Measurements from ENCODE around the gene ANXA2.
A peak's percentile ranks its signal among the peaks of the same experiment; 100 is the strongest.
"Not testable (repeated sequence)": the region's sequence is repeated elsewhere in the genome, so short reads cannot be mapped to it uniquely, and the experiment has no call there.

Gene ANXA2

GRCh38 chr15:60397772-60398445 lies at the start of gene ANXA2:
Gene ANXA2, minus strand, starts transcription at chr15:60397986. Its CDS starts 11,911 bp downstream, at chr15:60386075.
- DNase-seq: peak; percentile 36

- no peak for DNase-seq
These were observed 46.6 kb upstream of the ANXA2 start for GRCh38 chr15:60444289-60444912.

GRCh38 chr15:60442763-60443162 lies 45.0 kb upstream of the ANXA2 start:
- no peak for DNase-seq

- DNase-seq: no peak
These were observed 44.4 kb upstream of the ANXA2 start for GRCh38 chr15:60442031-60442650.

- DNase-seq: no peak
These were observed 43.5 kb upstream of the ANXA2 start for GRCh38 chr15:60441331-60441730.

GRCh38 chr15:60438646-60439045 lies 40.9 kb upstream of the ANXA2 start:
- no peak for DNase-seq

- DNase-seq: no peak
These were observed 31.1 kb upstream of the ANXA2 start for GRCh38 chr15:60428935-60429334.

- DNase-seq: no peak
These were observed 29.2 kb upstream of the ANXA2 start for GRCh38 chr15:60426870-60427508.

- DNase-seq: no peak
These were observed 27.7 kb upstream of the ANXA2 start for GRCh38 chr15:60425461-60425860.

- no peak for DNase-seq
These were observed 26.2 kb upstream of the ANXA2 start for GRCh38 chr15:60424006-60424405.

GRCh38 chr15:60423537-60423936 lies 25.8 kb upstream of the ANXA2 start:
- no peak for DNase-seq

GRCh38 chr15:60421544-60421943 lies 23.8 kb upstream of the ANXA2 start:
- no peak for DNase-seq

GRCh38 chr15:60420203-60420716 lies 22.5 kb upstream of the ANXA2 start:
- no peak for DNase-seq

- no peak for DNase-seq
These were observed 22.0 kb upstream of the ANXA2 start for GRCh38 chr15:60419753-60420152.

- no peak for DNase-seq
These were observed 20.3 kb upstream of the ANXA2 start for GRCh38 chr15:60418096-60418495.

GRCh38 chr15:60417112-60417511 lies 19.3 kb upstream of the ANXA2 start:
- no peak for DNase-seq

- DNase-seq: no peak
These were observed 18.7 kb upstream of the ANXA2 start for GRCh38 chr15:60416484-60416883.

GRCh38 chr15:60414016-60414682 lies 16.4 kb upstream of the ANXA2 start:
- no peak for DNase-seq

GRCh38 chr15:60413231-60413824 lies 15.5 kb upstream of the ANXA2 start:
- DNase-seq: no peak

- not testable (repeated sequence) for DNase-seq
These were observed 15.0 kb upstream of the ANXA2 start for GRCh38 chr15:60412807-60413206.

GRCh38 chr15:60411774-60412425 lies 14.1 kb upstream of the ANXA2 start:
- DNase-seq: peak; percentile 77

- not testable (repeated sequence) for DNase-seq
These were observed 12.6 kb upstream of the ANXA2 start for GRCh38 chr15:60410350-60410749.
